Liver (tissue), 9 donors: ENCODE measurements around the gene FANCM. TPM values are rescaled to one million over a fixed set of nuclear protein-coding genes. Genes with fewer than 3 reads are reported as not detected.

Experiments
- DNase-seq: peaks from one replicate; pipeline ENCODE4 v3.0.0-alpha.2; 2017; ENCODE audit warnings: low spot score
- H3K27ac ChIP-seq, 2 donors: one replicate each; pipeline ENCODE4 v1.7.0; 2013; ENCODE audit warnings: inconsistent platforms in 2 of 2, low read length in 2 of 2, control low read depth in 1 of 2, low read depth in 1 of 2, mild to moderate bottlenecking in 1 of 2
- H3K27me3 ChIP-seq, 4 donors: one replicate each; pipeline versions ENCODE4 v1.6.1 to v1.7.0; 2013; ENCODE audit warnings: low read length in 3 of 4, inconsistent platforms in 1 of 4, mild to moderate bottlenecking in 1 of 4, moderate library complexity in 1 of 4; ENCODE audit not compliant: control insufficient read depth in 4 of 4, insufficient read depth in 4 of 4
- H3K36me3 ChIP-seq, 4 donors: one replicate each; pipeline versions ENCODE4 v1.6.1 to v1.7.0; 2013; ENCODE audit warnings: low read length in 3 of 4, mild to moderate bottlenecking in 3 of 4, low read depth in 1 of 4, moderate library complexity in 1 of 4; ENCODE audit not compliant: control insufficient read depth in 4 of 4, insufficient read depth in 3 of 4
- H3K4me1 ChIP-seq, 4 donors: one replicate each; pipeline versions ENCODE4 v1.6.1 to v1.7.0; 2013; ENCODE audit warnings: low read length in 3 of 4, mild to moderate bottlenecking in 3 of 4, moderate library complexity in 1 of 4; ENCODE audit not compliant: control insufficient read depth in 4 of 4, insufficient read depth in 4 of 4
- H3K4me3 ChIP-seq, 3 donors: one replicate each; pipeline versions ENCODE4 v1.6.1 to v1.7.0; 2013; ENCODE audit warnings: low read length in 3 of 3, control low read depth in 1 of 3, low read depth in 1 of 3, mild to moderate bottlenecking in 1 of 3
- H3K9ac ChIP-seq, 2 donors: one replicate each; pipeline ENCODE4 v1.7.0; 2013; ENCODE audit warnings: low read length in 2 of 2, mild to moderate bottlenecking in 2 of 2, moderate library complexity in 2 of 2, control low read depth in 1 of 2, low read depth in 1 of 2
- H3K9me3 ChIP-seq, 4 donors: one replicate each; pipeline versions ENCODE4 v1.6.1 to v1.7.0; 2013; ENCODE audit warnings: low read length in 3 of 4; ENCODE audit not compliant: control insufficient read depth in 4 of 4
- CTCF ChIP-seq: fragments of 150-350 bp; IDR thresholded peaks from 2 replicates; pipeline ENCODE4 v1.5.1; 2017; ENCODE audit warnings: improper control_type of control experiment, low read depth, low read length; ENCODE audit not compliant: missing input control
- EGR1 ChIP-seq, 2 donors: IDR thresholded peaks; 2 replicates each; pipeline ENCODE4 v1.6.1; 2016 to 2018; ENCODE audit warnings: antibody characterized with exemption in 2 of 2, low read depth in 2 of 2
- FOXA1 ChIP-seq: IDR thresholded peaks from 2 replicates; pipeline ENCODE4 v1.6.1; 2016; ENCODE audit warnings: antibody characterized with exemption
- GABPA ChIP-seq, 2 donors: IDR thresholded peaks in 1 of 2; conservative IDR thresholded peaks in 1 of 2; 2 replicates each; pipeline ENCODE4 v1.6.1; 2016; ENCODE audit warnings: antibody characterized with exemption in 2 of 2, mild to moderate bottlenecking in 1 of 2, moderate library complexity in 1 of 2
- HNF4A ChIP-seq, 2 donors: conservative IDR thresholded peaks; 2 replicates each; pipeline ENCODE4 v1.6.1; 2016; ENCODE audit warnings: antibody characterized with exemption in 2 of 2, mild to moderate bottlenecking in 2 of 2
- JUND ChIP-seq, 2 donors: IDR thresholded peaks; 2 replicates each; pipeline ENCODE4 v1.6.1; 2016; ENCODE audit warnings: antibody characterized with exemption in 2 of 2
- MAX ChIP-seq: IDR thresholded peaks from 2 replicates; pipeline ENCODE4 v1.6.1; 2016; ENCODE audit warnings: antibody characterized with exemption
- NR2F2 ChIP-seq: IDR thresholded peaks from 2 replicates; pipeline ENCODE4 v1.6.1; 2016; ENCODE audit warnings: antibody characterized with exemption
- RAD21 ChIP-seq, 2 donors: IDR thresholded peaks; 2 replicates each; pipeline ENCODE4 v1.6.1; 2016; ENCODE audit warnings: antibody characterized with exemption in 2 of 2, mild to moderate bottlenecking in 2 of 2
- REST ChIP-seq: IDR thresholded peaks from 2 replicates; pipeline ENCODE4 v1.6.1; 2016; ENCODE audit warnings: antibody characterized with exemption, mild to moderate bottlenecking
- RXRA ChIP-seq, 2 donors: IDR thresholded peaks; 2 replicates each; pipeline ENCODE4 v1.6.1; 2017 to 2018; ENCODE audit warnings: antibody characterized with exemption in 2 of 2, mild to moderate bottlenecking in 1 of 2
- SP1 ChIP-seq: IDR thresholded peaks from 2 replicates; pipeline ENCODE4 v1.6.1; 2018; ENCODE audit warnings: antibody characterized with exemption, mild to moderate bottlenecking
- TAF1 ChIP-seq: conservative IDR thresholded peaks from 2 replicates; pipeline ENCODE4 v1.6.1; 2016; ENCODE audit warnings: antibody characterized with exemption, mild to moderate bottlenecking
- YY1 ChIP-seq: IDR thresholded peaks from 2 replicates; pipeline ENCODE4 v1.6.1; 2016; ENCODE audit warnings: antibody characterized with exemption, mild to moderate bottlenecking
- WGBS: extraction: QIAGEN DNeasy Blood & Tissue Kit; methylation state at CpG from one replicate; pipeline ENCODE4 v1.1.7; 2013; 5-methylcytosine and 5-hydroxymethylcytosine counted together
- polyA plus RNA-seq, 2 donors: library from polyadenylated mRNA; stranded (reverse) in 1 of 2; unstranded in 1 of 2; fragments of 200-250 nt in 1 of 2; fragments of >200 nt in 1 of 2; fragmentation: Nextera tagmentation in 1 of 2; extraction: Ambion mirVana in 1 of 2; gene quantifications; one replicate each; pipeline versions ENCODE4 v1.2.1 to v1.2.3, GENCODE V29; 2013 to 2015
- total RNA-seq, 2 donors: library from RNA; depleted of rRNA; stranded (reverse); fragments of >200 nt; gene quantifications; one replicate each; pipeline ENCODE4 v1.2.3, GENCODE V29; 2014
- donor health status: healthy.
- donor health status: healthy.
- donor health status: healthy.
- donor health status: healthy.
- donor health status: healthy.

FANCM gene
- total and polyA plus RNA-seq, 4 donors: 0.38 to 7.4 (median 3.1) TPM

- Histone ChIP-seq H3K4me3 (no peak overlapping the region), H3K9ac (no peak overlapping the region), H3K4me1 (peaks cover 0 to 1% (median 0%) of the 10 kb centered on the region in 4 donors), H3K27me3 (no peaks in the 10 kb centered on the region), H3K36me3 (peaks cover 5 to 29% (median 19%) of the 10 kb centered on the region in 4 donors), H3K27ac (no peak overlapping the region), H3K9me3 (no peaks in the 10 kb centered on the region)
- 95% methylated on average over 4 of the region's 4 CpGs for WGBS
- TF ChIP-seq RAD21 (IDR thresholded peaks at IDR 0.05): no peak
- TF ChIP-seq JUND (IDR thresholded peaks at IDR 0.05): no peak
- no peak for TF ChIP-seq SP1
- no peak for TF ChIP-seq NR2F2
- no peak for TF ChIP-seq REST
- DNase-seq: no peak
Observed at GRCh38 chr14:45095143-45095542, 40.6 kb upstream of the FANCM start.

GRCh38 chr14:45096218-45096617, 39.5 kb upstream of the FANCM start:
- Histone ChIP-seq H3K27me3 (no peaks in the 10 kb centered on the region), H3K27ac (no peak overlapping the region), H3K36me3 (peaks cover 5 to 34% (median 23%) of the 10 kb centered on the region in 4 donors), H3K9ac (no peak overlapping the region), H3K4me1 (no peaks in the 10 kb centered on the region), H3K9me3 (no peaks in the 10 kb centered on the region), H3K4me3 (no peak overlapping the region)
- 98% methylated on average over 4 of the region's 4 CpGs for WGBS
- DNase-seq: no peak
- TF ChIP-seq NR2F2 (no peak), GABPA (IDR thresholded peaks at IDR 0.05 in 1 of 2, conservative IDR thresholded peaks at IDR 0.05 in 1 of 2) (no peak), MAX (no peak), REST (no peak), SP1 (no peak), FOXA1 (no peak), JUND (IDR thresholded peaks at IDR 0.05) (no peak)

GRCh38 chr14:45103806-45104205, 31.9 kb upstream of the FANCM start:
- peaks cover 2 to 43% (median 25%) of the 10 kb centered on the region in 4 donors for H3K36me3 ChIP-seq
- no peaks in the 10 kb centered on the region for H3K4me1 ChIP-seq
- no peak overlapping the region for H3K4me3 ChIP-seq
- no peaks in the 10 kb centered on the region for H3K9me3 ChIP-seq
- DNase-seq: no peak
- H3K27ac ChIP-seq: no peak overlapping the region
- no peak overlapping the region for H3K9ac ChIP-seq
- H3K27me3 ChIP-seq: no peaks in the 10 kb centered on the region
- TF ChIP-seq RXRA (IDR thresholded peaks at IDR 0.05) (no peak), SP1 (no peak), FOXA1 (no peak), NR2F2 (no peak), TAF1 (no peak), JUND (IDR thresholded peaks at IDR 0.05) (no peak), CTCF (no peak), HNF4A (conservative IDR thresholded peaks at IDR 0.05) (no peak), EGR1 (IDR thresholded peaks at IDR 0.05; ENCODE audit: low read depth in 2 of 2) (no peak), YY1 (no peak), REST (no peak), MAX (no peak)
